Activated T-cell treated with anti-CD3 and anti-CD28 coated beads, Interleukin-2, amount 50 U/mL, for 72 hours (primary cell): ENCODE measurements around the gene TESK1. TPM values are rescaled to one million over a fixed set of nuclear protein-coding genes. Genes with fewer than 3 reads are reported as not detected.
"Not testable (repeated sequence)": the region's sequence is repeated elsewhere in the genome, so short reads cannot be mapped to it uniquely, and the experiment has no call there.

Experiments used
- ATAC-seq, 2 donors: fragments of 150-1000 bp; cut with Tn5 transposase; replicated peaks in 1 of 2; 2 replicates each; pipeline ENCODE4 v1.10.0; 2021; ENCODE audit warnings: moderate library complexity in 2 of 2, mild to moderate bottlenecking in 1 of 2
- DNase-seq, 2 donors: peaks; one replicate each; pipeline ENCODE4 v3.0.0; 2021 to 2022; ENCODE audit warnings: mixed read lengths in 1 of 2
- H3K27ac Mint-ChIP-seq: one replicate; pipeline ENCODE4 v1.8.0; 2022; ENCODE audit warnings: mild to moderate bottlenecking, moderate library complexity, mixed read lengths
- H3K27me3 Mint-ChIP-seq: one replicate; pipeline ENCODE4 v1.8.0; 2022; ENCODE audit warnings: low read depth, mixed read lengths
- H3K36me3 Mint-ChIP-seq, 2 donors: one replicate each; pipeline ENCODE4 v1.8.0; 2022; ENCODE audit warnings: mixed read lengths in 2 of 2, mild to moderate bottlenecking in 1 of 2; ENCODE audit not compliant: insufficient read depth in 2 of 2
- H3K4me1 Mint-ChIP-seq: one replicate; pipeline ENCODE4 v1.8.0; 2022; ENCODE audit warnings: low read depth, mixed read lengths
- H3K4me3 Mint-ChIP-seq, 2 donors: one replicate each; pipeline ENCODE4 v1.8.0; 2022; ENCODE audit warnings: mild to moderate bottlenecking in 2 of 2, mixed read lengths in 2 of 2, moderate library complexity in 2 of 2
- H3K9me3 Mint-ChIP-seq, 2 donors: one replicate each; pipeline ENCODE4 v1.8.0; 2022; ENCODE audit warnings: mixed read lengths in 2 of 2
- total RNA-seq, 2 donors: library from RNA; stranded (reverse); gene quantifications; one replicate each; pipeline ENCODE4 v1.2.3, GENCODE V29; 2022

Gene TESK1
- total RNA-seq, 2 donors from 2014 or later, result 39.9 to 45.5 TPM

GRCh38 chr9:35594471-35594870, 10.6 kb upstream of the TESK1 start:
- H3K4me3 Mint-ChIP-seq, result no peak overlapping the region
- no peaks in the 10 kb centered on the region for H3K4me1 Mint-ChIP-seq
- peaks cover 14 to 22% of the 10 kb centered on the region in 2 donors for H3K36me3 Mint-ChIP-seq
- H3K27ac Mint-ChIP-seq, result no peak overlapping the region
- peaks cover 11 to 16% of the 10 kb centered on the region in 2 donors for H3K9me3 Mint-ChIP-seq
- DNase-seq (no peak), ATAC-seq (no peak)
- H3K27me3 Mint-ChIP-seq, result no peaks in the 10 kb centered on the region

GRCh38 chr9:35596907-35597306, 8.2 kb upstream of the TESK1 start:
- not testable (repeated sequence) for DNase-seq, H3K27ac Mint-ChIP-seq, ATAC-seq, H3K4me1 Mint-ChIP-seq, H3K27me3 Mint-ChIP-seq, H3K4me3 Mint-ChIP-seq
- peaks cover 10 to 22% of the 10 kb centered on the region in 2 donors for H3K36me3 Mint-ChIP-seq
- H3K9me3 Mint-ChIP-seq, result peaks cover 11 to 13% of the 10 kb centered on the region in 2 donors

GRCh38 chr9:35598866-35599590, 6.0 kb upstream of the TESK1 start:
- Mint-ChIP-seq H3K4me3 (no peak overlapping the region), H3K27ac (no peak overlapping the region), H3K27me3 (no peaks in the 10 kb centered on the region), H3K9me3 (peaks cover 2 to 4% of the 10 kb centered on the region in 2 donors), H3K36me3 (peaks cover 1 to 9% of the 10 kb centered on the region in 2 donors), H3K4me1 (peaks cover 24% of the 10 kb centered on the region)
- ATAC-seq (no peak), DNase-seq (no peak)

- DNase-seq, result no peak
These were observed 5.1 kb upstream of the TESK1 start for GRCh38 chr9:35599763-35600604.

GRCh38 chr9:35603506-35603985, 1.5 kb upstream of the TESK1 start:
- no peaks in the 10 kb centered on the region for H3K27me3 Mint-ChIP-seq
- ATAC-seq, result no peak
- peak; percentile 26 to 33 for DNase-seq
- peaks cover 3 to 6% of the 10 kb centered on the region in 2 donors for H3K36me3 Mint-ChIP-seq
- peak overlapping the region; percentile 92 for H3K27ac Mint-ChIP-seq
- peak overlapping the region; percentile 93 to 99 for H3K4me3 Mint-ChIP-seq
- peaks cover 49% of the 10 kb centered on the region for H3K4me1 Mint-ChIP-seq
- no peaks in the 10 kb centered on the region for H3K9me3 Mint-ChIP-seq

More at GRCh38 chr9:35599763-35600604, 5.1 kb upstream of the TESK1 start:
- H3K27ac Mint-ChIP-seq, result no peak overlapping the region
- no peaks in the 10 kb centered on the region for H3K9me3 Mint-ChIP-seq
- H3K4me1 Mint-ChIP-seq, result peaks cover 30% of the 10 kb centered on the region
- H3K27me3 Mint-ChIP-seq, result no peaks in the 10 kb centered on the region
- H3K36me3 Mint-ChIP-seq, result peaks cover 3 to 8% of the 10 kb centered on the region in 2 donors
- no peak overlapping the region for H3K4me3 Mint-ChIP-seq
- ATAC-seq, result no peak

- H3K36me3 Mint-ChIP-seq, result peaks cover 3 to 6% of the 10 kb centered on the region in 2 donors
- H3K27me3 Mint-ChIP-seq, result no peaks in the 10 kb centered on the region
- peak overlapping the region; percentile 92 for H3K27ac Mint-ChIP-seq
- peak overlapping the region; percentile 93 to 99 for H3K4me3 Mint-ChIP-seq
- ATAC-seq, result peak; percentile 90
- peaks cover 49% of the 10 kb centered on the region for H3K4me1 Mint-ChIP-seq
- peak; percentile 99 to 100 for DNase-seq
- H3K9me3 Mint-ChIP-seq, result no peaks in the 10 kb centered on the region
These were observed 980 bp upstream of the TESK1 start for GRCh38 chr9:35603986-35604577.

DNA sequence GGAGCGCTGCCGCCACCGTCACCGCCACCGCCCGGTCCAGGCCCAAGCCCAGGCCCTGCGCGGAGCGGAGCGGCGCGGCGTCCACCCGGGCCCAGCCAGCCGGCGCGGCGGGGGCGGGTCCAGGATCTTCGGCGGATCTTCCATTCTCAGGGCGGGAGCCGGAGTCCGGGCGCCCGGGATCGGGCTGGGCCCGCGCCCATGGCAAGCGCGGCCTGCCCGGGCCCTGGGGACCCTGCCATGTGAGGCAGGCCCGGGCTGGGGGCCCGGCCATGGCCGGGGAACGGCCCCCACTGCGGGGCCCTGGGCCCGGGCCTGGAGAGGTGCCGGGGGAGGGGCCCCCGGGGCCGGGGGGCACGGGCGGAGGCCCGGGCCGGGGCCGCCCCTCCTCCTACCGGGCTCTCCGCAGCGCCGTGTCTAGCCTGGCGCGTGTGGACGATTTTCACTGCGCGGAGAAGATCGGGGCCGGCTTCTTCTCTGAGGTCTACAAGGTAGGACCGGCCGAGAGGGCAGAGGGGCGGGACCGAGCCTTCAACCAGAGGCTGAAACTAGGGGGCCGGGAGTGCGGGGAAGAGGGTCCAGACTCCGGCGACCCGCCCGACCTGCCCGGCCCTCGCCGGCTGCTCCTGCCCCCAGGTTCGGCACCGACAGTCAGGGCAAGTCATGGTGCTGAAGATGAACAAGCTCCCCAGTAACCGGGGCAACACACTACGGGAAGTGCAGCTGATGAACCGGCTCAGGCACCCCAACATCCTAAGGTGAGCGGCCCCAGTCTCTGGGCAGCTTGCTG, 482 bp downstream of the TESK1 start:
- Mint-ChIP-seq H3K4me1 (peaks cover 49% of the 10 kb centered on the region), H3K27me3 (no peaks in the 10 kb centered on the region), H3K4me3 (peak overlapping the region; percentile 82 to 87), H3K27ac (no peak overlapping the region), H3K9me3 (no peaks in the 10 kb centered on the region), H3K36me3 (peaks cover 3 to 6% of the 10 kb centered on the region in 2 donors)
- DNase-seq (peak; percentile 43 to 45), ATAC-seq (peak in 1 of 2 donors; percentile 1)

GRCh38 chr9:35606138-35606504, 1.1 kb downstream of the TESK1 start:
- DNase-seq (no peak), ATAC-seq (no peak)
- Mint-ChIP-seq H3K4me1 (peaks cover 52% of the 10 kb centered on the region), H3K4me3 (peak overlapping the region; percentile 82 to 87), H3K27me3 (no peaks in the 10 kb centered on the region), H3K36me3 (peaks cover 3 to 6% of the 10 kb centered on the region in 2 donors), H3K9me3 (no peaks in the 10 kb centered on the region), H3K27ac (no peak overlapping the region)

DNA sequence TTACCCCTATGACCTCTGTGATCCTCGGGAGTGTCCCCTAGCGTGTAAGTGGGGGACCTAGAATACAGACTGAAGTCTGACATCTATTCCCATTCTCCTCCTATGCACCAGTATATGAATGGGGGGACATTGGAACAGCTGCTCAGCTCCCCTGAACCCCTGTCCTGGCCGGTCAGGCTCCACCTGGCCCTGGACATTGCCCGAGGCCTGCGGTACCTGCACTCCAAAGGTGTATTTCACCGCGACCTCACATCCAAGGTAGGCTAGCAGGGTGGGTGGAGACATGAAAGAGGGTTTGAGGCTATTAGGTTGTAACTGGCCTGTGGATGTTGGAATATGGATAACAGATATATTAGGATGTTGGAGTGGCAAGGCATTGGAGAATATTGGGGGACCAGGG, 1.7 kb downstream of the TESK1 start:
- Mint-ChIP-seq H3K9me3 (no peaks in the 10 kb centered on the region), H3K27ac (no peak overlapping the region), H3K36me3 (peaks cover 3 to 6% of the 10 kb centered on the region in 2 donors), H3K4me3 (peak overlapping the region; percentile 5 to 13), H3K4me1 (peaks cover 58% of the 10 kb centered on the region), H3K27me3 (no peaks in the 10 kb centered on the region)
- DNase-seq (no peak), ATAC-seq (no peak)

GRCh38 chr9:35608221-35608620, 3.2 kb downstream of the TESK1 start:
- peaks cover 43% of the 10 kb centered on the region for H3K4me1 Mint-ChIP-seq
- DNase-seq (no peak), ATAC-seq (no peak)
- no peaks in the 10 kb centered on the region for H3K27me3 Mint-ChIP-seq
- no peaks in the 10 kb centered on the region for H3K9me3 Mint-ChIP-seq
- no peak overlapping the region for H3K4me3 Mint-ChIP-seq
- H3K36me3 Mint-ChIP-seq, result peaks cover 3 to 6% of the 10 kb centered on the region in 2 donors
- no peak overlapping the region for H3K27ac Mint-ChIP-seq

GRCh38 chr9:35609001-35609819, 4.1 kb downstream of the TESK1 start:
- Mint-ChIP-seq H3K9me3 (no peaks in the 10 kb centered on the region), H3K4me3 (no peak overlapping the region), H3K27me3 (no peaks in the 10 kb centered on the region), H3K36me3 (peaks cover 1 to 3% of the 10 kb centered on the region in 2 donors), H3K27ac (no peak overlapping the region), H3K4me1 (peaks cover 34% of the 10 kb centered on the region)
- ATAC-seq (no peak), DNase-seq (no peak)

DNA sequence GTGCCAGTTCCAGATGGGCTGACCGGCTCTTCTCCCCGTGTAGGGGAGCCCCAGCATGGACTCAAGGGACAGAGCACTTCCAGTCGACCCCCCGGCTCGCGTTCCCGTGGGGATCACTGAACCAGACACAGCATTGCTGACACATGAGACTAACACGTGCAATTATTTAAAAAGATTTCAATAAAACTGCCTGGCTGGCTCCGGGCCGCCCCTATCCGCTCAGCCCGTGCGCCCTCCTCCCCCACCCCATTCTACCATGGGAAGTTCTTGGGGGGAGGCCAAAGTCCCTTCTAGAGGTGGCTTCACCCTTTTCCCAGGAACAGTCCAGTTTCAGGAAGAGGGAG, 4.7 kb downstream of the TESK1 start:
- Mint-ChIP-seq H3K27me3 (no peaks in the 10 kb centered on the region), H3K9me3 (no peaks in the 10 kb centered on the region), H3K4me3 (no peak overlapping the region), H3K4me1 (peaks cover 29% of the 10 kb centered on the region), H3K36me3 (no peaks in the 10 kb centered on the region), H3K27ac (no peak overlapping the region)
- ATAC-seq (no peak), DNase-seq (no peak)
